OCI-M2 (cell line): ENCODE results near the gene TMEM9.

Experiments used
- DNase-seq: peaks from one replicate; lab custom pipeline; 2025; ENCODE audit not compliant: unreplicated experiment; lab: John Stamatoyannopoulos, UW

The TMEM9 gene

GRCh38 chr1:201146626-201147390 is 7.5 kb downstream of the TMEM9 start:
- no peak for DNase-seq

- DNase-seq: no peak
Observed at GRCh38 chr1:201145816-201146215, 8.5 kb downstream of the TMEM9 start.

DNA sequence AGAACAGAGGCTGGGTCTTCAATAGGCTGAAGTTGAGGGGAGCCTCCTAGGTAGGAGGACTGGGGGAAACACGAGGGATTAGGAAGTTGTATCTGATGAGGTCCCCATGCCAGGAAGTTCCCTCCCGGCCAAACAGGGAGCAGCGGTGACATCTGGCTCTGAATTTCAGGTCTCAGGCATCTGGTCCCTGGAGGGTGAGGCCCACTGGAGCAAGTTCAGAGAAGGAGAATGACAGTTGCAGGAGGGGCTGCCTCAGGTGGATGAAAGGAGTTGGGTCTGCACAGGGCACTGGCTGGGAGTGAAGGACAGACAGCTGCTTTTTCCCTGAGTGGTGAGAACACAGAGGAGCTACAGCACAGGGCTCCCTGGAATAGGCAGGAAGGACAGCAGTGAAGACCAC is 9.1 kb downstream of the TMEM9 start:
- no peak for DNase-seq

- no peak for DNase-seq
Observed at GRCh38 chr1:201144701-201145100, 9.6 kb downstream of the TMEM9 start.

GRCh38 chr1:201143726-201144635 is 10.3 kb downstream of the TMEM9 start:
- no peak for DNase-seq

DNA sequence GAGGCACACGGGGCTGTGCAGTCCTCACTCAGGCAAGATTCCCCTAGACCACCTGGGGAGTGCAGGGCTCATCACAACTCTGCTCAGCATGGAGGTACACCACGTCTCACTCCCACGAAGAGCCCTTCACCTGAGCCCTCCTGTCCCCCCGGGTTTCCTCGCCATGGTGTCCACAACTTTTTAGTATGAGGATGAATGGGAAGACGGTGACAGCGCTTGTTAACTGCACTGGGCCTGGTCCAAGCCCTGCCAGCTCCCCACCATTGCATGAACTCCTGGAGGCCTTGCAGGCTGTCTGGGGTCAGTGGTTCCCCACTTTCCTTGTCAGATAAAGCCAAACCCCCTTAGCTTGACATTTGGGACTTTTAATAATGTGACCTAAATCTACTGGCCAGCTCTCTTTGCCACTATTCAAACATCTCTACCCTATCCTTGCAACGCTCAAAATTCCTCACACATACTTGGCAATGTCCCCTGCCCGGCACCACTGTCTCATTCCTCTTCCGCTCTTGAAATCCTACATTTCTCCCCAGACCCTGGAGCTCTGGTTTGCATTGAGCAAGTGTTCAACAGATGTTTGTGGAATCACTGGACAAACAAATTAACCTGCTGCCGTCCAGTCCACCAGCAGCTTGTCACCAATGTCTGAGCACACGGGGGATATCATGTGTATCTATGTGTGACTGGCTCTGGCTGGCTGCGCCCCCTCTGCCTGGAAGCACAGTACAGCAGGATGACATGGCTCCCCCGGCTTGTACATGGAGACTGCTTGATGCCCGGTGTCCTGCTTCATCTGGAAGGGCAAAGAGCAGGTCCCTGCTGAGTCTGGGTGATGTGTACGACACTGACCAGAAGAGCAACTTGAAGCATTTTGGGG is 11.2 kb downstream of the TMEM9 start:
- DNase-seq: no peak

GRCh38 chr1:201142011-201142848 is 12.0 kb downstream of the TMEM9 start:
- no peak for DNase-seq

- DNase-seq: no peak
Observed at GRCh38 chr1:201141418-201141817, 12.9 kb downstream of the TMEM9 start.

DNA sequence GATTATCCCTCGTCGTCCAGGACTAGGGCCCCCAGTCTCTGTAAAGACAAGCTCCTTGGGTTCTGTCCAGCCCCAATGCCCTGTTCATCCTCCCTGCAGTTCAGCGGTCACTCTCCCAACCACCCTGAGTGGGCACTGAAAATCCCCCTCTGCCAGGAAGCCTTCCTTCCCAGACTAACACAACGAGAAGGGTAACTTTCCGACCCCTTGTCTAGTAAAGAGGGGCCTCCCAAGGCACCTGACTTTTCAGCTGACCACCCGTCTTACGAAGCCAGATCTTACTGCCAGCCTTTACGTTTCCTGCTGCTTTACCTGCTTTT is 13.4 kb downstream of the TMEM9 start:
- DNase-seq: no peak

DNA sequence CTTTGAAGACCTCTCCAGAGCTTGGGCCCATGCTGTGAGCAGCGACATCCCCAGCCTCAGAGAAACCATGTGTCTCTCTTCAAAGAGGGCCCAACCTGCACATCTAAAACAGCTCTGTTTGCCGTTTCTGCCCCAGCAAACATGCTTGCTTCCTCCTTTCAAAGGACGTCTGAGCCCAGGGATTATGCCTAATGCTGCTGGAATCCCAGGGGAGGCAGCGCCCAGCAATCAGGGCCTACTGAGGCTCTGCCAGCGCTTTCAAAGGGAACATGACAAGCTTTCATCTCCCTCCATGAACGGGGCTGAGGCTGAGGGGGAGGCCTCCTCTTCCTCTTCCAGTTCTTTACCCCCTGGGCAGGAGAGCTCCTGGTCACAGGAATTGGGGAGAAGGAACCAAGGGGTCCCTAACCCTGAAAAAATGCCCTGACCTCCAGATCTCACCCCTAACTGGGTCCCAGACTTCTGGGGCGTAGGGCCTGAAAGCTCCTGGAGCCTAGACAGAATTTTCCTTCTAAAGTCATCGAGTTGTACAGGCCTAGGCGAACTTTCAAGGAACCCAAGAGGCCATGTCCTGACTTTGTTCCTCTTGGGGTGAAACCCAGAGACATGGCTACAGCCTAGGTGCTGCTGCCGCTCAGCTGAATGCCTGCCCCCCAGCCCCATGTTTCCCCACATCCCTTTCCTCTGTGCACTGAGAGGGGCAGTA is 13.9 kb downstream of the TMEM9 start:
- no peak for DNase-seq

GRCh38 chr1:201139756-201140155 is 14.5 kb downstream of the TMEM9 start:
- no peak for DNase-seq

GRCh38 chr1:201139306-201139705 is 15.0 kb downstream of the TMEM9 start:
- DNase-seq: no peak

- DNase-seq: no peak
Observed at GRCh38 chr1:201138311-201138840, 15.9 kb downstream of the TMEM9 start.

DNA sequence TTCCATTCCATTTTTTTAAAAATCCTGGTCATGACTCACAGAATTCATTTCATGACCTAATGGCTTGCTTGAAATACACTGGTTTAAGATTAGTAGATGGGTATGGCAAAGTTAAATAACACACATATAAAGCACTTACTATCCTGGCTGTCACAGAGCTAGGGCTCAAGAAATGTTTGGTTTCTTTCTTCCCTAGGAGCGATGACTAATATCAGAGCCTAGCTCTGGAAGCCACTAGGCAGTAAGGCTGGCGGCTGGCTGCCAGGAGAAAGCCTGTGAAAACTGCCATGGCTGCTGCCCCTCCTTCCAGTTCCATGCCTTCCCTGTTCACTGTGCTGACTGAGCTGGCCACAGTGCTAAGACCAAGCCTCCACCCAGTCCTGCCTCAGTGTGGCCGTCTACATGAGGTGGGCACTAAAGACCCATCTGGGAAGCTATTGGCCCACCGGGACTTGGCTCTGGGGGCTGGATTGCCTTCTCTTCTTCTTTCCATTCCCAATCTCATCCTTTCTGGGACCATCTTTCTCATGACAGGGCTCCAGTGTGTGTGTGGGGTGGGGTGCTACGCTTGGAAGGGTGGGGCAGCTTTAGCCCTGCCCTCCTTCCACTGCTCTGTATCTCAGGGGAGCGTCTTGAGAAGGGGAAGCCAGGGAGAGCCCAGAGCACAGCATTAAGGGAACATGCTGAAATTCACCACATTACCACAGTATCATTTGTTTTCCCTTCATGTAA is 16.5 kb downstream of the TMEM9 start:
- no peak for DNase-seq

GRCh38 chr1:201137024-201137392 is 17.3 kb downstream of the TMEM9 start:
- DNase-seq: no peak

GRCh38 chr1:201136355-201137023 is 17.8 kb downstream of the TMEM9 start:
- no peak for DNase-seq

DNA sequence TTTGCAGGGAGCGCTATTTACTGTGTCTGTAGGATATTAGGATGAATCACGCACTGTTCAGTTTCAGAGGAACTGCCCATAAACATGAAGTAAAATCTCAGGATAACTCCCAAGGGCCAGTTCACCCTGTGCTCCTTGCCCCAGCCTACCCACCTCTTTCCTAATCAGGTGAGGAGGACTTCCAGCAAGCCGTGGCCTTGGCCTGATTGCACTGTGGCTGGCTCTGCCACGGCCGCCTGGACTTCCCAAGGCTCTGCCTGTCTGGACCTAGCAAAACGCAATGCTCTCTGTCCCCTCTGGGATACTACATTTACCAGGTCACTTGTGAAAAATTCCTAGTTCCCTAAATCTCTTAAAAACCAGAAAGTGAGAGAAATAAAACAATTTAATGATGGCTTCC is 19.9 kb downstream of the TMEM9 start:
- no peak for DNase-seq

- DNase-seq: no peak
Observed at GRCh38 chr1:201131398-201131797, 22.9 kb downstream of the TMEM9 start.
